GM21723 (cell line): ENCODE data around the gene UBA1.

ENCODE experiments used
- ATAC-seq: cut with Tn5 transposase; IDR thresholded peaks from one replicate; pipeline ENCODE4 v1.9.1; 2021; ENCODE audit warnings: mild to moderate bottlenecking, moderate library complexity; ENCODE audit not compliant: unreplicated experiment

The UBA1 gene

GRCh38 chrX:47187106-47187677 lies 6.4 kb upstream of the UBA1 start:
- no peak for ATAC-seq

DNA sequence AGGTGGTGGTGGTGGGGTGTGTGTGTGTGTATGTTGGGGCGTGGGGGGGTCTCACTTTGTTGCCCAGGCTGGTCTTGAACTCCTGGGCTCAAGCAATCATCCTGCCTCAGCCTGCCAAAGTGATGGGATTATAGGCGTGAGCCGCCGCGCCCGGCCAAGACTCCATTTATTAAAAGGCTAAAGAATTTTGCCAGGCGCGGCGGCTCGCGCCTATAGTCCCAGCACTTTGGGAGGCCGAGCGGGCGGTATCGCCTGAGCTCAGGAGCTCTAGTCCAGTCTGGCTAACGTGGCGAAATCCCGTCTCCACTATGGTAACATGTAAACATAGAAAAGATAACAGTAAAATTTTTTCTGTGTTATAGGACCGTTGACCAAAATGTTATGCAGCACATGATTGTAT lies 3.7 kb upstream of the UBA1 start:
- no peak for ATAC-seq

DNA sequence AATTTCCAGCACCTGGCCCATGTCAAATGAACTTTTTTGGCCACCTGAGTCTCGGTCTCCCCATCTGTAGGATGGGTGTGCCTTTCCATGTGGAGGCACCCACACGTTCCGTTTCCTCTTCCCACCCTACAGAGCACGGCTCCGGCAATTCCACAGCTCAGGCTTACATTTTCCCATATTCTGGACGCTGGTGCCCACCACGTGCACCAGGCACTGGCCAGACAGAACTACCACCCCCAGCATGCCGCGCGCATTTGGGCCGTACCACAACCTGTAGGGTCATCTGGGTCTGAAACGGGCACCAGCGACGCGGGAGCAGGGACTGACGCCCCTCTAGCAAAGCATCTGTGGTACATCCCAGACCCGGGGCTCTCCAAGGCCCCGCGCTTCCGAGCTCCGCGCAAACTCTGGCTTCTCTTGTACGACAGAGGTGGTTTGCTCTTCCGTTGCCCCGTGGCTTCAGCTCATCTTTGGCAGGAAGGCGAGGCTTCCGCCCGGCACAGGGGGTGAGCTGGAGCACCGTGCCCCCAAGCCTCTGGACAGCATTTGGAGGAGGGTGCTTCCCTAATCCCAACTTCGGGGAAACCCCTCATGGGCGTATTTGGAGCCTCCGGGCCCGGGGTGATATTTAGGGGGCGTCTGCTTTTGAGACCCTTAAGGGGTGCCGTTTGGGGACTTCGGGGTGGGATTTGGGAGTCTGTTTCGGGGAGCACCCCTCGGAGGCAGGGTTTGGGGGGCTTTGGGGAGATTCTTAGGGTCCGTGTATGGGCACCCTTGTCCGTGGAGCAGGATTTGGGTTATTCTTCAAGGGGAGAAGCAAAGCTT lies 3.0 kb upstream of the UBA1 start:
- peak; percentile 47 for ATAC-seq

DNA sequence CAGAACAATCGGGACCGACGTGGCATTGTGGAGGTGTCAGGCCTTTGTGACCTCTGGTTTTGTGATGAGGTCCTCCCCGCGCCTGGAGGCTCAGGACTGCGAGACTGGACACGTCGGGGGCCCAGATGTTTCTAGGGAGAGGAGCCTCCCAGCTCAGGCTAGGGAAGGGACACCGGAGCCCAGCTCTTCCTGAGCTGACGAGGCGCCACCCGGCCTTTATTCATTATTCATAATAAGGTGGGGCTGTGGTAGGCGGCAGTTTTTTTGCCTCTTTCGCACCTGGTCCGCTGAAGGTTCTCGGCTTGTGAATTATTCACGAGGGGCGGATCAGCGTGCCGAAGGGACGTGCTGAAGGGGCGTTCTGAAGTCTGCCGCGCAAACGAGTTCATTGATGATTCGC lies 2.3 kb upstream of the UBA1 start:
- ATAC-seq, result no peak

- ATAC-seq, result no peak
Measured at GRCh38 chrX:47191806-47192401, 1.7 kb upstream of the UBA1 start.

GRCh38 chrX:47194194-47194787 lies 662 bp downstream of the UBA1 start:
- ATAC-seq, result peak; percentile 1

- no peak for ATAC-seq
Measured at GRCh38 chrX:47196098-47196497, 2.5 kb downstream of the UBA1 start.

DNA sequence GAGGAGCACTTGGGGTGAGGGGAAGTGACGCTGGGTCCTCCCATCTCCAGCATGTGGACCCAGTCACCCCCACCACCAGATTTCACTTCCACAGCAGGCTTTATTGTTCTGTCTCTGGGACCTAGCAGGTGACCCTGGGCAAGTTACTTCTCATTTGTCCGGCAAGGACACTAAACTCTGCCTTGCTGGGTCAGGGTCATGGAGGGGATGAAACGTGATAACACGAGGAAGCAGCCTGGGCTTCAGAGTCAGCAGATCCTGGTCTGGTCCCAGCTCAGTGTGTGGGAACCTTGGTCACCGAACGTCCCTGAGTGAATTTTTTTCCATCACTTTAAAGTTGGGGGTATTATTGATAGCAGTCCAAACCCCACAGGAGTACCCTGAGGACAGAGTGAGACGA lies 3.9 kb downstream of the UBA1 start:
- ATAC-seq, result no peak

DNA sequence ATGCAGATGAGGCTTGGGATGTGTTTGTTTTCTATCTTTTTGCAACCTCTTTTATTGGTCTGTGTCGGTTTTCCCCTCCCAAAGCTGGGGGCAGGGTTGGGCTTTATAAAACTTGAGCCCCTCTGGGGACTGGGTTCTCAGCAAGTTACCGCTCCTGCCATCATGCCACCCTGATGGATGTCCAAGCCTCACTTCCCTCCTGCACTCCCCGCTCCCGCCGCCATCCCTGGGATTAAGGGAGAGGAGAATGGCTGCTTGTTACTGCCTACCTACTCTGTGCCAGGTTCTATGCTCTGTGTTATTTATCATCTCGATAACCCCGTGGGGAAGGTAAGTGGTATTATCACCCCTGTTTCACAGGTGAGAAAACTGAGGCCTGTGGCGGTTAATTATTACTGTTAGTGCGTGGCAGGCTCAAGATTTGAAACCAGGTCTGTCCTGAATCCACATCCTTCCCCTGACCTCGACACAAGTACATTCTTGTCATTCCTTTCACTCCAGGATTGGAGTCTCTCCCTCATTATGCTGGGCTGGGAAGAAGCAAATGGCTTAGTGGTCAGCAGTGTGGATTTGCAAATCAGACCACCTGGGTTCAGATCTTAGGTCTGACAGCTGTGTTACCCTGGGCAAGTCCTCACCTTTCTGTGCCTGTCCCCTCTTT lies 4.5 kb downstream of the UBA1 start:
- ATAC-seq, result no peak

GRCh38 chrX:47198687-47199080 lies 5.1 kb downstream of the UBA1 start:
- ATAC-seq, result no peak

DNA sequence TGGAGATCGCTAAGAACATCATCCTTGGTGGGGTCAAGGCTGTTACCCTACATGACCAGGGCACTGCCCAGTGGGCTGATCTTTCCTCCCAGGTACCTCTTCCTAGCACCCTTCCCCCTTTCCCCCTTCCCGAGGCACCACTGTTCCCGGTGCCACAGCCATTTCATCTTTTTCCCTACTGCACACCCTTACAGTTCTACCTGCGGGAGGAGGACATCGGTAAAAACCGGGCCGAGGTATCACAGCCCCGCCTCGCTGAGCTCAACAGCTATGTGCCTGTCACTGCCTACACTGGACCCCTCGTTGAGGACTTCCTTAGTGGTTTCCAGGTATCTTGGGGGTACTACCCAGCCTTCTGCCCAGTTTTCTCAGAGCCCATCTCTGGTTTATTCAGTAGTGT lies 5.7 kb downstream of the UBA1 start:
- no peak for ATAC-seq

DNA sequence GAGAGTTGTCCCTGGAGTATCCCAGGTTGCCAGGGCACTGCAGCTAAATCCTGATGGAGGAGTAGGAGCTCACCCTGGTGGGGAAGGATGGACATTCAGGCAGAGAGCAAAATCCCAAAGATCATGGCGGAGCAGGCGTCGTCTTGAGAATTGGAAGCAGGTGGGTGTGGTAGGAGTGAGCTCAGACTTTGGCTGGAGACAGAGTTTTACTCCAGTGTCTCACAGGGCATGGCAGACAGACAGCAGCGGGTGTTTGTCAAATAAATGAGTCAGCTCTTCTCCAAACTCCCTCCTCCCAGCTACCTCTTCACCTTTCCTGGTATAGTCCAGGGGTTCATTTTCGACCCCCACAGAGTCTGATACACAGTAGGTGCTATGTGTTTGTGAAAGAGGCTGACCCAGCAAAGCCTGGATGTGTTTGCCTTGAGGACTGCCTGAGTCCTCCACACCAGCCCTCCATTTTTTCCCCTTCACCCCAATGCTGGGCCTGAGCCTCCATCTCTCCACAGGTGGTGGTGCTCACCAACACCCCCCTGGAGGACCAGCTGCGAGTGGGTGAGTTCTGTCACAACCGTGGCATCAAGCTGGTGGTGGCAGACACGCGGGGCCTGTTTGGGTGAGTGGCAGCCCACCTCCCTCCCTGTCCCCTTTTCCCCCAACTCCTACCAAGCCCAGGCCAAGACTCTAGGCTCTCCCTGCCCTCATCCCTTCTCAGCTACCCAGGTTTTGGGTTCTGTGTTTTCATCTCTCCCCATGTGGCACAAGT lies 6.9 kb downstream of the UBA1 start:
- no peak for ATAC-seq

GRCh38 chrX:47201345-47201944 lies 7.8 kb downstream of the UBA1 start:
- no peak for ATAC-seq

GRCh38 chrX:47202316-47202715 lies 8.7 kb downstream of the UBA1 start:
- ATAC-seq, result no peak

GRCh38 chrX:47202877-47203276 lies 9.2 kb downstream of the UBA1 start:
- no peak for ATAC-seq

DNA sequence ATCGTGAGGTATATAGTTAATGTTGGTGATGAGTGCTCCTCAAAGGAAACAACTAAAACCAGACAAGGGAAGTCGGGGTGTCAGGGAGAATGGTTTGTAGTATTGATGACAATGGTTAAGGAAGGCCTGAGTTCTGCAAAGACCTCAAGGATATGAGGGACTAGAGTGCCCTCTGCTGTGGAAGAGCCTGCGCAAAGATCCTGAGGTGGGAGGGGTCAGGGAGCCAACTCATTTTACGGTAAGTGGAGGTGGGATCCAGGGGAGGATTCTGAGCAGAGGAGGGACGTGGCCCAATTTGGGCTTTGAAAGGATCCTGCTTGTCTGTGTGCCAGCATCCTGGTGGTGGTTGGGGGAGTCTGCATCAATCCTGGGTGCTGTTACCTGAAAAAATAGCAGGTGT lies 11.3 kb downstream of the UBA1 start:
- no peak for ATAC-seq

DNA sequence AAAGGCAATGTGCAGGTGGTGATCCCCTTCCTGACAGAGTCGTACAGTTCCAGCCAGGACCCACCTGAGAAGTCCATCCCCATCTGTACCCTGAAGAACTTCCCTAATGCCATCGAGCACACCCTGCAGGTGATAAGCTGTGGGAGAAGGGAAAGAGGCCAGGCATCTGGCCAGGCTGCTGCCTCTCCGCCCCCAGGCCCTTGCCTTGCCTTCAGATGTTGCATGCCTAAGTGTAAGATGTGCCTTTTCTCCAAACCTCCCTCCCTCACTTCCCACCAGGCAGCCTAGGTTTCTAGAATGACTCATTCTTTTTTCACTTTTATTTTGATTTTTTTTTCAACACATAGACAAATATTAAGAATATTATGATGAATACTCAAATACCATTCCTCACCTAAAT lies 12.7 kb downstream of the UBA1 start:
- ATAC-seq, result no peak

DNA sequence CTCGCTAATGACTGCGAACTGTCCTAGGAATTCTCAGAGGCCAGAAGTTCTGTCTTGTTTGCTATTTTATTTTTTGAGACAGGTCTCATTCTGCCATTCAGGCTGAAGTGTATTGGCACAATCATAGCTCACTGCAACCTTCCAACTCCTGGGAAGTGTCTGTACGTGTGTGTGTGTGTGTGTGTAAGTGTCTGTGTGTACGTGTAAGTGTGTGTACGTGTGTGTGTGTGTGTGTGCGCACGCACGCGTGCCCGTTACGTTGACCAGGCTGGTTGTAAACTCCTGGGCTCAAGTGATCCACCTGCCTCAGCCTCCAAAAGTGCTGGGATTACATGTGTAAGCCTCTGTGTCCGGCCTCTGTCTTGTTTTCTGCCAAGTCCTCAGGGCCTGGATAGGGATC lies 14.5 kb downstream of the UBA1 start:
- no peak for ATAC-seq

- ATAC-seq, result no peak
Measured at GRCh38 chrX:47209508-47210238, 16.0 kb downstream of the UBA1 start.
